ENCODE measurements around the gene NTMT1. TPM values are rescaled to one million over a fixed set of nuclear protein-coding genes. Genes with fewer than 3 reads are reported as not detected.

The NTMT1 gene
- total and polyA plus RNA-seq, 12 donors, result 27.2 to 190 (median 73.6) TPM

- Histone ChIP-seq H3K27me3 (no peaks in the 10 kb centered on the region), H3K27ac (peak overlapping the region in 4 of 5 donors; percentile 0 to 92 (median 44)), H3K4me3 (no peak overlapping the region), H3K9me3 (replicated peaks in 1 of 3) (no peaks in the 10 kb centered on the region), H3K36me3 (replicated peaks in 1 of 2) (no peaks in the 10 kb centered on the region), H3K4me1 (replicated peaks in 1 of 2) (peaks cover 14 to 35% of the 10 kb centered on the region in 2 donors)
- WGBS, 4 donors, result 52 to 75% (median 68%) methylated on average over 9 to 15 of the region's 15 CpGs
- DNase-seq, result peak in 1 of 7 donors; percentile 70
- intact Hi-C loops (cut with DNase I), result loop anchor here (5.0 kb wide), 2 partner anchors 104 to 119 kb away; no protein-coding TSS in a partner anchor
- TF ChIP-seq POLR2A (IDR thresholded peaks at IDR 0.05) (no peak), CTCF (IDR thresholded peaks at IDR 0.05) (no peak)
Measured at GRCh38 chr9:129606161-129607026, 19.6 kb upstream of the NTMT1 start.

GRCh38 chr9:129607027-129607387 is 19.0 kb upstream of the NTMT1 start:
- Histone ChIP-seq H3K27me3 (no peaks in the 10 kb centered on the region), H3K4me1 (replicated peaks in 1 of 2) (peaks cover 14 to 35% of the 10 kb centered on the region in 2 donors), H3K4me3 (no peak overlapping the region), H3K27ac (peak overlapping the region in 4 of 5 donors; percentile 0 to 92 (median 44)), H3K9me3 (replicated peaks in 1 of 3) (no peaks in the 10 kb centered on the region), H3K36me3 (replicated peaks in 1 of 2) (no peaks in the 10 kb centered on the region)
- intact Hi-C loops (cut with DNase I), result loop anchor here (5.0 kb wide), 2 partner anchors 105 to 120 kb away; no protein-coding TSS in a partner anchor
- no peak for TF ChIP-seq CTCF (IDR thresholded peaks at IDR 0.05)
- no peak for TF ChIP-seq POLR2A (IDR thresholded peaks at IDR 0.05)
- 21 to 75% (median 73%) methylated on average over 1 to 6 of the region's 6 CpGs for WGBS, 4 donors
- no peak for DNase-seq

- Histone ChIP-seq H3K36me3 (replicated peaks in 1 of 2) (no peaks in the 10 kb centered on the region), H3K9me3 (replicated peaks in 1 of 3) (no peaks in the 10 kb centered on the region), H3K27ac (peak overlapping the region in 4 of 5 donors; percentile 38 to 92 (median 67)), H3K27me3 (no peaks in the 10 kb centered on the region), H3K4me1 (replicated peaks in 1 of 2) (peaks cover 14 to 35% of the 10 kb centered on the region in 2 donors), H3K4me3 (no peak overlapping the region)
- 71 to 80% (median 77%) methylated on average over 20 to 27 of the region's 27 CpGs for WGBS, 4 donors
- no peak for TF ChIP-seq POLR2A (IDR thresholded peaks at IDR 0.05)
- peak in 4 of 7 donors; percentile 56 to 75 (median 64) for DNase-seq
- intact Hi-C loops (cut with DNase I), result loop anchor here (2.0 to 5.0 kb wide), 3 partner anchors 107 to 432 kb away; no protein-coding TSS in a partner anchor
Measured at GRCh38 chr9:129608561-129609481, 17.1 kb upstream of the NTMT1 start.

- peaks cover 14 to 35% of the 10 kb centered on the region in 2 donors for H3K4me1 ChIP-seq (replicated peaks in 1 of 2)
- intact Hi-C loops (cut with DNase I), result loop anchor here (2.0 to 10.0 kb wide), 7 partner anchors 107 to 472 kb away; no protein-coding TSS in a partner anchor
- H3K4me3 ChIP-seq, result peak overlapping the region in 2 of 4 donors; percentile 67 to 90
- H3K27me3 ChIP-seq, result no peaks in the 10 kb centered on the region
- peak overlapping the region; percentile 13 to 92 (median 80) for H3K27ac ChIP-seq
- TF ChIP-seq POLR2A (IDR thresholded peaks at IDR 0.05), result no peak
- no peak for TF ChIP-seq CTCF (IDR thresholded peaks at IDR 0.05)
- WGBS, 4 donors, result 12 to 33% (median 21%) methylated on average over 9 to 27 of the region's 30 CpGs
- DNase-seq, result peak in 4 of 7 donors; percentile 54 to 74 (median 60)
- no peaks in the 10 kb centered on the region for H3K9me3 ChIP-seq (replicated peaks in 1 of 3)
- H3K36me3 ChIP-seq (replicated peaks in 1 of 2), result no peaks in the 10 kb centered on the region
Measured at GRCh38 chr9:129609486-129610212, 16.3 kb upstream of the NTMT1 start.

Data from adrenal gland (tissue), 12 donors.